B cell (primary cell): ENCODE results near the gene ADRM1. TPM values are rescaled to one million over a fixed set of nuclear protein-coding genes. Genes with fewer than 3 reads are reported as not detected.
A peak's percentile ranks its signal among the peaks of the same experiment; 100 is the strongest.

ENCODE experiments used
- ATAC-seq: fragments of 200-7000 bp; cut with Tn5 transposase; one replicate; pipeline ENCODE4 v1.10.0; 2021; ENCODE audit warnings: low read depth, mild to moderate bottlenecking, moderate number of reproducible peaks, moderate library complexity
- CTCF ChIA-PET: fragments of 350-600 bp; sonication (Branson Sonifier 250); formaldehyde crosslinking; loops from one replicate; lab custom pipeline; 2021; ENCODE audit warnings: antibody characterized with exemption, inconsistent platforms; lab: Charles Lee
- POLR2A ChIA-PET: fragments of 350-600 bp; sonication (Branson Sonifier 250); formaldehyde crosslinking; loops from one replicate; lab custom pipeline; 2021; ENCODE audit warnings: antibody characterized with exemption; lab: Charles Lee
- DNase-seq: peaks from one replicate; pipeline ENCODE4 v3.0.0; 2013
- H2AFZ ChIP-seq: 2 replicates; pipeline ENCODE4 v1.6.1; 2012; ENCODE audit warnings: mild to moderate bottlenecking, low read depth, low read length; ENCODE audit not compliant: insufficient read depth, poor library complexity, severe bottlenecking
- H3K27ac ChIP-seq, 2 donors: 1 replicate in 1 of 2; 2 replicates in 1 of 2; pipeline ENCODE4 v1.5.1; 2012 to 2013; ENCODE audit warnings: low read length in 2 of 2, mild to moderate bottlenecking in 2 of 2, moderate library complexity in 1 of 2
- H3K27me3 ChIP-seq, 4 experiments: fragments of 200-600 bp in 1 of 4; sonication (generic) in 1 of 4; replicated peaks in 1 of 4; 1 replicate in 2 of 4; 2 replicates in 2 of 4; pipeline versions ENCODE4 v1.6.1 to v1.7.0; 2013 to 2016; ENCODE audit warnings: low read length in 3 of 4, mild to moderate bottlenecking in 2 of 4, mixed read lengths in 1 of 4, moderate library complexity in 1 of 4; ENCODE audit not compliant: insufficient read depth in 4 of 4, control insufficient read depth in 3 of 4; ENCODE audit errors: control extremely low read depth in 1 of 4
- H3K36me3 ChIP-seq, 2 experiments: replicated peaks in 1 of 2; 1 replicate in 1 of 2; 2 replicates in 1 of 2; pipeline versions ENCODE4 v1.6.1 to v1.7.1; 2013; ENCODE audit warnings: low read length in 1 of 2; ENCODE audit not compliant: insufficient read depth in 2 of 2, control insufficient read depth in 1 of 2; ENCODE audit errors: control extremely low read depth in 1 of 2, extremely low read depth in 1 of 2
- H3K4me1 ChIP-seq, 2 donors: fragments of 200-600 bp in 1 of 2; sonication (generic) in 1 of 2; 1 replicate in 1 of 2; 2 replicates in 1 of 2; pipeline versions ENCODE4 v1.5.1 to v1.6.1; 2013 to 2017; ENCODE audit warnings: low read length in 2 of 2; ENCODE audit not compliant: control insufficient read depth in 2 of 2, insufficient read depth in 2 of 2
- H3K4me2 ChIP-seq: replicated peaks from 2 replicates; pipeline ENCODE3; 2012; ENCODE audit warnings: mild to moderate bottlenecking, low read depth, low read length; ENCODE audit not compliant: poor library complexity, severe bottlenecking
- H3K4me3 ChIP-seq, 5 experiments: fragments of 200-600 bp in 1 of 5; sonication (generic) in 1 of 5; 1 replicate in 3 of 5; 2 replicates in 2 of 5; pipeline versions ENCODE4 v1.5.1 to v1.7.0; 2011 to 2016; ENCODE audit warnings: low read length in 4 of 5, mild to moderate bottlenecking in 4 of 5, low read depth in 2 of 5, control low read depth in 1 of 5, moderate library complexity in 1 of 5; ENCODE audit not compliant: insufficient read depth in 1 of 5; ENCODE audit errors: control extremely low read depth in 1 of 5, extremely low read depth in 1 of 5
- H3K79me2 ChIP-seq: fragments of 200-600 bp; sonication (generic); one replicate; pipeline ENCODE4 v1.6.0; 2016; ENCODE audit warnings: low read length; ENCODE audit not compliant: control insufficient read depth, insufficient read depth
- H3K9ac ChIP-seq: fragments of 200-600 bp; sonication (generic); 2 replicates; pipeline ENCODE4 v1.6.1; 2017; ENCODE audit warnings: mild to moderate bottlenecking, low read length, moderate library complexity
- H3K9me3 ChIP-seq, 3 donors: one replicate each; pipeline versions ENCODE4 v1.6.1 to v1.7.1; 2013; ENCODE audit warnings: low read length in 2 of 3; ENCODE audit not compliant: control insufficient read depth in 2 of 3, insufficient read depth in 1 of 3; ENCODE audit errors: control extremely low read depth in 1 of 3
- H4K20me1 ChIP-seq: 2 replicates; pipeline ENCODE4 v1.6.0; 2012; ENCODE audit warnings: mild to moderate bottlenecking, low read length; ENCODE audit not compliant: insufficient read depth, control insufficient read depth, poor library complexity, severe bottlenecking
- H3K27ac Mint-ChIP-seq: one replicate; pipeline ENCODE4 v1.8.0; 2021; ENCODE audit warnings: mixed read lengths
- H3K27me3 Mint-ChIP-seq: one replicate; pipeline ENCODE4 v1.8.0; 2021; ENCODE audit warnings: mixed read lengths
- H3K4me1 Mint-ChIP-seq: one replicate; pipeline ENCODE4 v1.8.0; 2021; ENCODE audit warnings: mixed read lengths
- H3K4me3 Mint-ChIP-seq: one replicate; pipeline ENCODE4 v1.8.0; 2021; ENCODE audit warnings: mixed read lengths
- H3K9me3 Mint-ChIP-seq: one replicate; pipeline ENCODE4 v1.8.0; 2022; ENCODE audit warnings: mixed read lengths; ENCODE audit not compliant: insufficient read depth
- CTCF ChIP-seq: fragments of 200-600 bp; IDR thresholded peaks from one replicate; pipeline ENCODE4 v1.8.0; 2022; ENCODE audit warnings: antibody characterized with exemption, mild to moderate bottlenecking
- EZH2 ChIP-seq: IDR thresholded peaks from 2 replicates; pipeline ENCODE4 v1.6.1; 2012; ENCODE audit warnings: borderline replicate concordance, low read depth, mild to moderate bottlenecking, moderate library complexity, low read length; ENCODE audit not compliant: insufficient read depth, poor library complexity, severe bottlenecking
- WGBS: methylation state at CpG from one replicate; pipeline ENCODE4 v1.1.5; 2013; ENCODE audit warnings: missing lambda C conversion rate; ENCODE audit not compliant: insufficient coverage; 5-methylcytosine and 5-hydroxymethylcytosine counted together
- intact Hi-C: fragments of 100-400 bp; cut with micrococcal nuclease; formaldehyde crosslinking; loops from one replicate; pipeline ENCODE4 v1.10.0; 2022
- polyA plus RNA-seq: library from polyadenylated mRNA; depleted of rRNA; stranded (reverse); fragments of >200 nt; gene quantifications from 2 replicates; pipeline ENCODE4 v1.2.3, GENCODE V29; 2012
- total RNA-seq, 2 donors: library from RNA; stranded (reverse); fragments of 120-200 nt in 1 of 2; gene quantifications; 1 replicate in 1 of 2; 2 replicates in 1 of 2; pipeline versions ENCODE4 v1.2.3 to v1.2.4, GENCODE V29; 2013 to 2022

ADRM1 gene
- total and polyA plus RNA-seq, 2 donors (not counting 1 experiment from before 2014, with no cell fraction given), result 73.9 to 87.2 TPM

GRCh38 chr20:62319346-62319909, 16.6 kb downstream of the ADRM1 start:
- H3K4me1 ChIP-seq, result no peaks in the 10 kb centered on the region
- H3K9me3 ChIP-seq, result no peaks in the 10 kb centered on the region
- ChIA-PET CTCF (interaction anchor here (1.1 kb wide), 1 partner anchor 63 kb away, joined by 3 read pairs; no protein-coding TSS in a partner anchor), POLR2A (interaction anchor here (0.7 kb wide), 1 partner anchor 67 kb away, joined by 7 read pairs; the partner anchor contains the start of gene RPS21)
- H3K9ac ChIP-seq, result no peak overlapping the region
- H3K79me2 ChIP-seq, result no peaks in the 10 kb centered on the region
- ATAC-seq (no peak), DNase-seq (no peak)
- Mint-ChIP-seq H3K27me3 (no peaks in the 10 kb centered on the region), H3K4me1 (no peaks in the 10 kb centered on the region), H3K9me3 (no peaks in the 10 kb centered on the region), H3K4me3 (no peak overlapping the region), H3K27ac (peak overlapping the region; percentile 20)
- WGBS, result 94% methylated on average over 22 of the region's 29 CpGs
- TF ChIP-seq EZH2, result no peak
- TF ChIP-seq CTCF, result no peak
- peaks cover 0 to 16% of the 10 kb centered on the region in 2 experiments for H3K36me3 ChIP-seq
- H3K4me3 ChIP-seq, result no peak overlapping the region
- no peaks in the 10 kb centered on the region for H4K20me1 ChIP-seq
- no peak overlapping the region for H3K4me2 ChIP-seq
- H2AFZ ChIP-seq, result no peak overlapping the region
- no peaks in the 10 kb centered on the region for H3K27me3 ChIP-seq
- intact Hi-C loops, result no loop called here
- no peak overlapping the region for H3K27ac ChIP-seq

- H3K4me3 Mint-ChIP-seq, result no peak overlapping the region
- no peaks in the 10 kb centered on the region for H3K9me3 Mint-ChIP-seq
- CTCF ChIA-PET, result no interaction called here
- 97% methylated on average over 18 of the region's 22 CpGs for WGBS
- H3K4me1 Mint-ChIP-seq, result no peaks in the 10 kb centered on the region
- DNase-seq (no peak), ATAC-seq (peak; percentile 32)
- Histone ChIP-seq H2AFZ (no peak overlapping the region), H3K36me3 (peaks cover 0 to 19% of the 10 kb centered on the region in 2 experiments), H4K20me1 (no peaks in the 10 kb centered on the region), H3K27me3 (no peaks in the 10 kb centered on the region), H3K4me1 (no peaks in the 10 kb centered on the region), H3K9ac (no peak overlapping the region), H3K4me3 (no peak overlapping the region), H3K79me2 (no peaks in the 10 kb centered on the region), H3K4me2 (no peak overlapping the region), H3K9me3 (no peaks in the 10 kb centered on the region), H3K27ac (no peak overlapping the region)
- H3K27ac Mint-ChIP-seq, result no peak overlapping the region
- no peaks in the 10 kb centered on the region for H3K27me3 Mint-ChIP-seq
- intact Hi-C loops, result no loop called here
- POLR2A ChIA-PET, result no interaction called here
- TF ChIP-seq CTCF (no peak), EZH2 (no peak)
These were observed 18.0 kb downstream of the ADRM1 start for GRCh38 chr20:62320581-62321354.
